ENCODE results near the gene PPM1L.

DNA sequence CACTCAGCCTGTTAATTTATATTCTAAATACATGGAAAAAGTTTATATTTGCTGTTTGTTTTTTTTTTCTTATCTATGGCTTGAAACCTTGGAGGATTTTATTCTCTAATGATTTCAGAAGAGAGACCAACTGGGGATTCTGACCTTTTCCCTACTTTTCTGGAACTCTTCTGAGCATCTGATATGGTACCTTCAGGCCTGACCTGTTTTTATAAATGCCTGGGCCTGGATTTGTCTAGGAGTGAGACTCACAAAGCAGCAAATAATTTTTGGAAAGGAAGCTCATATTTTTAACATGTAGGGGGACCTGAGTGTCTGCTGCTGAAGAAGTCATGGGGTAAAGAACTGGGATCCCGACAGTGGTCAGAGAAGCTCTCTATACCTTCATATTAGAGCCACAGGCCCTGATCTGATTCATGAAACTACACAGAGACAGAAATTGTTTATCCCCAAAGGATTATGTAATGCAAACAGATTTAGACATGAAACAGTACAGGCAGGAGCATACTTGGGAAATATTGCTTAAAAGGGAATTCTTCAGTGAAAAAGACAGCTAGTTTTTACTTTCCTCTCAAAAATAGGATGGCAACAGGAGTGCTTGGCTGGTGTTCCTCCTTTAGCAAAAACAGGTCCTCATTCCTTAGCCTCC lies 15.9 kb downstream of the PPM1L start:
- TF ChIP-seq, protein P1, sequence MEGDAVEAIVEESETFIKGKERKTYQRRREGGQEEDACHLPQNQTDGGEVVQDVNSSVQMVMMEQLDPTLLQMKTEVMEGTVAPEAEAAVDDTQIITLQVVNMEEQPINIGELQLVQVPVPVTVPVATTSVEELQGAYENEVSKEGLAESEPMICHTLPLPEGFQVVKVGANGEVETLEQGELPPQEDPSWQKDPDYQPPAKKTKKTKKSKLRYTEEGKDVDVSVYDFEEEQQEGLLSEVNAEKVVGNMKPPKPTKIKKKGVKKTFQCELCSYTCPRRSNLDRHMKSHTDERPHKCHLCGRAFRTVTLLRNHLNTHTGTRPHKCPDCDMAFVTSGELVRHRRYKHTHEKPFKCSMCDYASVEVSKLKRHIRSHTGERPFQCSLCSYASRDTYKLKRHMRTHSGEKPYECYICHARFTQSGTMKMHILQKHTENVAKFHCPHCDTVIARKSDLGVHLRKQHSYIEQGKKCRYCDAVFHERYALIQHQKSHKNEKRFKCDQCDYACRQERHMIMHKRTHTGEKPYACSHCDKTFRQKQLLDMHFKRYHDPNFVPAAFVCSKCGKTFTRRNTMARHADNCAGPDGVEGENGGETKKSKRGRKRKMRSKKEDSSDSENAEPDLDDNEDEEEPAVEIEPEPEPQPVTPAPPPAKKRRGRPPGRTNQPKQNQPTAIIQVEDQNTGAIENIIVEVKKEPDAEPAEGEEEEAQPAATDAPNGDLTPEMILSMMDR (IDR thresholded peaks at IDR 0.05; ENCODE audit: low read depth, low read length, poor library complexity, severe bottlenecking), result no peak
- TF ChIP-seq EZH2phosphoT487 (IDR thresholded peaks at IDR 0.05; ENCODE audit: borderline replicate concordance, low read length), result no peak
